WTC11 (cell line): ENCODE measurements around the gene EXOC6. TPM values are rescaled to one million over a fixed set of nuclear protein-coding genes. Genes with fewer than 3 reads are reported as not detected.

Experiments
- ATAC-seq: fragments of 200-7000 bp; cut with Tn5 transposase; 2 replicates; pipeline ENCODE4 v1.10.0; 2021; ENCODE audit warnings: mild to moderate bottlenecking, moderate library complexity
- CTCF ChIA-PET: fragments of 300-600 bp; sonication (Branson Sonifier 250); formaldehyde crosslinking; loops from one replicate; lab custom pipeline; 2021; ENCODE audit warnings: antibody characterized with exemption; lab: Charles Lee
- POLR2A ChIA-PET: fragments of 350-600 bp; sonication (Branson Sonifier 250); formaldehyde crosslinking; loops from one replicate; lab custom pipeline; 2021; ENCODE audit warnings: antibody characterized with exemption; lab: Charles Lee
- DNase-seq: peaks from one replicate; pipeline ENCODE4 v3.0.0; 2021; ENCODE audit warnings: low spot score
- H3K27ac Mint-ChIP-seq: 2 replicates; pipeline ENCODE4 v1.8.0; 2021; ENCODE audit warnings: mixed read lengths
- H3K27me3 Mint-ChIP-seq: 2 replicates; pipeline ENCODE4 v1.8.0; 2021; ENCODE audit warnings: low read depth, mild to moderate bottlenecking, moderate library complexity, mixed read lengths
- H3K36me3 Mint-ChIP-seq: 2 replicates; pipeline ENCODE4 v1.8.0; 2021; ENCODE audit warnings: mixed read lengths
- H3K4me1 Mint-ChIP-seq: 2 replicates; pipeline ENCODE4 v1.8.0; 2022; ENCODE audit warnings: mixed read lengths
- H3K4me3 Mint-ChIP-seq: 2 replicates; pipeline ENCODE4 v1.8.0; 2021; ENCODE audit warnings: mild to moderate bottlenecking, moderate library complexity, mixed read lengths
- H3K9me3 Mint-ChIP-seq: 2 replicates; pipeline ENCODE4 v1.8.0; 2021; ENCODE audit warnings: mixed read lengths
- ATF1 ChIP-seq: sonication (generic); formaldehyde crosslinking; IDR thresholded peaks from 2 replicates; pipeline ENCODE4 v1.8.1; 2023; ENCODE audit warnings: mild to moderate bottlenecking, moderate library complexity, missing genetic modification reagents
- CREB1 ChIP-seq: sonication (generic); formaldehyde crosslinking; IDR thresholded peaks from 2 replicates; pipeline ENCODE4 v1.8.0; 2023; ENCODE audit warnings: mild to moderate bottlenecking, missing genetic modification reagents
- FOXK1 ChIP-seq: sonication (generic); formaldehyde crosslinking; IDR thresholded peaks from 2 replicates; pipeline ENCODE4 v1.8.0; 2022; ENCODE audit warnings: mild to moderate bottlenecking, moderate library complexity, missing genetic modification reagents
- NR3C1 ChIP-seq: sonication (generic); formaldehyde crosslinking; conservative IDR thresholded peaks from 2 replicates; pipeline ENCODE4 v1.8.1; 2023; ENCODE audit warnings: low read depth, mild to moderate bottlenecking, missing genetic modification reagents
- SMAD4 ChIP-seq: sonication (generic); formaldehyde crosslinking; IDR thresholded peaks from 2 replicates; pipeline ENCODE4 v1.8.0; 2022; ENCODE audit warnings: mild to moderate bottlenecking, missing genetic modification reagents
- TEAD4 ChIP-seq: sonication (generic); formaldehyde crosslinking; IDR thresholded peaks from 2 replicates; pipeline ENCODE4 v1.8.0; 2022; ENCODE audit warnings: mild to moderate bottlenecking, missing genetic modification reagents
- TP53 ChIP-seq: sonication (generic); formaldehyde crosslinking; IDR thresholded peaks from 2 replicates; pipeline ENCODE4 v1.8.1; 2023; ENCODE audit warnings: mild to moderate bottlenecking, missing genetic modification reagents
- total RNA-seq: library from RNA; stranded (reverse); gene quantifications from 3 replicates; pipeline ENCODE4 v1.2.3, GENCODE V29; 2021
- TF ChIP-seq, protein P1 (sequence below): fragments of 250-450 bp; sonication (Bioruptor Pico); IDR thresholded peaks from 2 replicates; pipeline ENCODE4 v1.8.0; 2021; ENCODE audit warnings: mild to moderate bottlenecking
- TF ChIP-seq, protein P2 (sequence below): sonication (generic); formaldehyde crosslinking; IDR thresholded peaks from 2 replicates; pipeline ENCODE4 v1.8.1; 2022; ENCODE audit warnings: missing genetic modification reagents, borderline replicate concordance
- TF ChIP-seq, protein P3 (sequence below): sonication (generic); formaldehyde crosslinking; conservative IDR thresholded peaks from 2 replicates; pipeline ENCODE4 v1.8.1; 2022; ENCODE audit warnings: mild to moderate bottlenecking, missing genetic modification reagents
- TF ChIP-seq, protein P4 (sequence below): sonication (generic); formaldehyde crosslinking; IDR thresholded peaks from 2 replicates; pipeline ENCODE4 v1.8.0; 2022; ENCODE audit warnings: missing genetic modification reagents
- TF ChIP-seq, protein P5 (sequence below): sonication (generic); formaldehyde crosslinking; conservative IDR thresholded peaks from 2 replicates; pipeline ENCODE4 v1.8.1; 2023; ENCODE audit warnings: mild to moderate bottlenecking, low read depth, missing genetic modification reagents, moderate library complexity
- TF ChIP-seq, protein P6 (sequence below): sonication (generic); formaldehyde crosslinking; IDR thresholded peaks from 2 replicates; pipeline ENCODE4 v1.8.1; 2023; ENCODE audit warnings: mild to moderate bottlenecking, moderate library complexity, missing genetic modification reagents
- TF ChIP-seq, protein P7 (sequence below): fragments of 250-450 bp; sonication (Bioruptor Pico); IDR thresholded peaks from 2 replicates; pipeline ENCODE4 v1.9.0; 2021; ENCODE audit warnings: moderate library complexity, mild to moderate bottlenecking, inconsistent platforms, borderline replicate concordance

Gene EXOC6
- total RNA-seq, 1 experiment from 2014 or later, result 5.0 TPM

DNA sequence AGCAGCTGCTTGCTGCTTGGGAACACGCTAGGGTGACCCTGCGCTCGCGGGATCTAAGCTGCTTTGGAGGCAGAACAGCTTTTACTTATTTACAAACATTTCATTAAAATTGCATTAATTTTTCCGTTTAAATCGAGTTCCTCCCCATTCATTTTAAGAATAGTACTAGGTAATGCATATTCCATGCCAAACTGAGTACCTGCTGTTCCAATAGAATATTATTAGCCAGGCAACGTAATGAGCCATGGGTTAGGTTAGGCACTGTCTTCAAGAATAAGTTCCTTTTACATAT lies 860 bp downstream of the EXOC6 start (continued):
- TF ChIP-seq, protein P1, sequence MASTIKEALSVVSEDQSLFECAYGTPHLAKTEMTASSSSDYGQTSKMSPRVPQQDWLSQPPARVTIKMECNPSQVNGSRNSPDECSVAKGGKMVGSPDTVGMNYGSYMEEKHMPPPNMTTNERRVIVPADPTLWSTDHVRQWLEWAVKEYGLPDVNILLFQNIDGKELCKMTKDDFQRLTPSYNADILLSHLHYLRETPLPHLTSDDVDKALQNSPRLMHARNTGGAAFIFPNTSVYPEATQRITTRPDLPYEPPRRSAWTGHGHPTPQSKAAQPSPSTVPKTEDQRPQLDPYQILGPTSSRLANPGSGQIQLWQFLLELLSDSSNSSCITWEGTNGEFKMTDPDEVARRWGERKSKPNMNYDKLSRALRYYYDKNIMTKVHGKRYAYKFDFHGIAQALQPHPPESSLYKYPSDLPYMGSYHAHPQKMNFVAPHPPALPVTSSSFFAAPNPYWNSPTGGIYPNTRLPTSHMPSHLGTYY (CRISPR knock-in tag), result no peak
- TF ChIP-seq SMAD4 (CRISPR knock-in tag), result no peak

DNA sequence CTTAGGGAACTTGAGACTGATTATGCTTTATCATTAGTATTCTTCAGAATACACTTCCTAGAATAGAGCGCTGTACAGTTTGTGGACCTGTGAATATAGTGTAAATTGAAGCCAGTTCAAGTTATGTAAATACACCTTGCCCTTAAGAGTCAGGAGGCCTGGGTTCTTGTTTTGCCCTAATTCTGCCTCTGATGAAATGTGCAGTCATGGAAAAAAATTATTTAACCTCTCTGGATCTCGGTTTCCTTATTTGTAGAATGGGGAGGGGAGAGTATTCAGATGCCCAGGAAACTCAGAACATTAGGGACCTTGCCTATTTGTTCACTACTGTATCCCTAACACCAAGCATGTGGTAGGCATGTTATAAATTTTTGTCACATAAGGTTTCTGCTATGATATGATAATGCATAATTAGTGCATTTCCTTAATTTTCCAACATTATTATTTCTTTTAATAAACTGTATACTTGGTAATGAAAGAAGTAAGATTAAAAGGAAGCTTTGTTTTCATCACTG lies 1.3 kb downstream of the EXOC6 start:
- POLR2A ChIA-PET, result no interaction called here
- H3K4me1 Mint-ChIP-seq, result peaks cover 12% of the 10 kb centered on the region

More for the DNA sequence above, 1.3 kb downstream of the EXOC6 start:
- H3K27ac Mint-ChIP-seq, result no peak overlapping the region
- DNase-seq (no peak), ATAC-seq (no peak)
- H3K27me3 Mint-ChIP-seq, result peaks cover 58% of the 10 kb centered on the region
- H3K36me3 Mint-ChIP-seq, result no peaks in the 10 kb centered on the region
- TF ChIP-seq, protein P2, sequence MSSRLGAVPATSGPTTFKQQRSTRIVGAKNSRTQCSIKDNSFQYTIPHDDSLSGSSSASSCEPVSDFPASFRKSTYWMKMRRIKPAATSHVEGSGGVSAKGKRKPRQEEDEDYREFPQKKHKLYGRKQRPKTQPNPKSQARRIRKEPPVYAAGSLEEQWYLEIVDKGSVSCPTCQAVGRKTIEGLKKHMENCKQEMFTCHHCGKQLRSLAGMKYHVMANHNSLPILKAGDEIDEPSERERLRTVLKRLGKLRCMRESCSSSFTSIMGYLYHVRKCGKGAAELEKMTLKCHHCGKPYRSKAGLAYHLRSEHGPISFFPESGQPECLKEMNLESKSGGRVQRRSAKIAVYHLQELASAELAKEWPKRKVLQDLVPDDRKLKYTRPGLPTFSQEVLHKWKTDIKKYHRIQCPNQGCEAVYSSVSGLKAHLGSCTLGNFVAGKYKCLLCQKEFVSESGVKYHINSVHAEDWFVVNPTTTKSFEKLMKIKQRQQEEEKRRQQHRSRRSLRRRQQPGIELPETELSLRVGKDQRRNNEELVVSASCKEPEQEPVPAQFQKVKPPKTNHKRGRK (CRISPR knock-in tag), result no peak
- no peak for TF ChIP-seq FOXK1 (CRISPR knock-in tag)
- TF ChIP-seq TP53, result no peak
- TF ChIP-seq, protein P3, sequence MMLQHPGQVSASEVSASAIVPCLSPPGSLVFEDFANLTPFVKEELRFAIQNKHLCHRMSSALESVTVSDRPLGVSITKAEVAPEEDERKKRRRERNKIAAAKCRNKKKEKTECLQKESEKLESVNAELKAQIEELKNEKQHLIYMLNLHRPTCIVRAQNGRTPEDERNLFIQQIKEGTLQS (CRISPR knock-in tag), result no peak
- TF ChIP-seq NR3C1, result no peak
- no peak for TF ChIP-seq ATF1 (CRISPR knock-in tag)
- TF ChIP-seq CREB1 (CRISPR knock-in tag), result no peak
- TF ChIP-seq, protein P4, sequence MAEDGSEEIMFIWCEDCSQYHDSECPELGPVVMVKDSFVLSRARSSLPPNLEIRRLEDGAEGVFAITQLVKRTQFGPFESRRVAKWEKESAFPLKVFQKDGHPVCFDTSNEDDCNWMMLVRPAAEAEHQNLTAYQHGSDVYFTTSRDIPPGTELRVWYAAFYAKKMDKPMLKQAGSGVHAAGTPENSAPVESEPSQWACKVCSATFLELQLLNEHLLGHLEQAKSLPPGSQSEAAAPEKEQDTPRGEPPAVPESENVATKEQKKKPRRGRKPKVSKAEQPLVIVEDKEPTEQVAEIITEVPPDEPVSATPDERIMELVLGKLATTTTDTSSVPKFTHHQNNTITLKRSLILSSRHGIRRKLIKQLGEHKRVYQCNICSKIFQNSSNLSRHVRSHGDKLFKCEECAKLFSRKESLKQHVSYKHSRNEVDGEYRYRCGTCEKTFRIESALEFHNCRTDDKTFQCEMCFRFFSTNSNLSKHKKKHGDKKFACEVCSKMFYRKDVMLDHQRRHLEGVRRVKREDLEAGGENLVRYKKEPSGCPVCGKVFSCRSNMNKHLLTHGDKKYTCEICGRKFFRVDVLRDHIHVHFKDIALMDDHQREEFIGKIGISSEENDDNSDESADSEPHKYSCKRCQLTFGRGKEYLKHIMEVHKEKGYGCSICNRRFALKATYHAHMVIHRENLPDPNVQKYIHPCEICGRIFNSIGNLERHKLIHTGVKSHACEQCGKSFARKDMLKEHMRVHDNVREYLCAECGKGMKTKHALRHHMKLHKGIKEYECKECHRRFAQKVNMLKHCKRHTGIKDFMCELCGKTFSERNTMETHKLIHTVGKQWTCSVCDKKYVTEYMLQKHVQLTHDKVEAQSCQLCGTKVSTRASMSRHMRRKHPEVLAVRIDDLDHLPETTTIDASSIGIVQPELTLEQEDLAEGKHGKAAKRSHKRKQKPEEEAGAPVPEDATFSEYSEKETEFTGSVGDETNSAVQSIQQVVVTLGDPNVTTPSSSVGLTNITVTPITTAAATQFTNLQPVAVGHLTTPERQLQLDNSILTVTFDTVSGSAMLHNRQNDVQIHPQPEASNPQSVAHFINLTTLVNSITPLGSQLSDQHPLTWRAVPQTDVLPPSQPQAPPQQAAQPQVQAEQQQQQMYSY (CRISPR knock-in tag), result no peak
- TF ChIP-seq, protein P5, sequence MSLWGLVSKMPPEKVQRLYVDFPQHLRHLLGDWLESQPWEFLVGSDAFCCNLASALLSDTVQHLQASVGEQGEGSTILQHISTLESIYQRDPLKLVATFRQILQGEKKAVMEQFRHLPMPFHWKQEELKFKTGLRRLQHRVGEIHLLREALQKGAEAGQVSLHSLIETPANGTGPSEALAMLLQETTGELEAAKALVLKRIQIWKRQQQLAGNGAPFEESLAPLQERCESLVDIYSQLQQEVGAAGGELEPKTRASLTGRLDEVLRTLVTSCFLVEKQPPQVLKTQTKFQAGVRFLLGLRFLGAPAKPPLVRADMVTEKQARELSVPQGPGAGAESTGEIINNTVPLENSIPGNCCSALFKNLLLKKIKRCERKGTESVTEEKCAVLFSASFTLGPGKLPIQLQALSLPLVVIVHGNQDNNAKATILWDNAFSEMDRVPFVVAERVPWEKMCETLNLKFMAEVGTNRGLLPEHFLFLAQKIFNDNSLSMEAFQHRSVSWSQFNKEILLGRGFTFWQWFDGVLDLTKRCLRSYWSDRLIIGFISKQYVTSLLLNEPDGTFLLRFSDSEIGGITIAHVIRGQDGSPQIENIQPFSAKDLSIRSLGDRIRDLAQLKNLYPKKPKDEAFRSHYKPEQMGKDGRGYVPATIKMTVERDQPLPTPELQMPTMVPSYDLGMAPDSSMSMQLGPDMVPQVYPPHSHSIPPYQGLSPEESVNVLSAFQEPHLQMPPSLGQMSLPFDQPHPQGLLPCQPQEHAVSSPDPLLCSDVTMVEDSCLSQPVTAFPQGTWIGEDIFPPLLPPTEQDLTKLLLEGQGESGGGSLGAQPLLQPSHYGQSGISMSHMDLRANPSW (CRISPR knock-in tag), result no peak
- no peak for TF ChIP-seq TEAD4 (CRISPR knock-in tag)
- TF ChIP-seq, protein P6, sequence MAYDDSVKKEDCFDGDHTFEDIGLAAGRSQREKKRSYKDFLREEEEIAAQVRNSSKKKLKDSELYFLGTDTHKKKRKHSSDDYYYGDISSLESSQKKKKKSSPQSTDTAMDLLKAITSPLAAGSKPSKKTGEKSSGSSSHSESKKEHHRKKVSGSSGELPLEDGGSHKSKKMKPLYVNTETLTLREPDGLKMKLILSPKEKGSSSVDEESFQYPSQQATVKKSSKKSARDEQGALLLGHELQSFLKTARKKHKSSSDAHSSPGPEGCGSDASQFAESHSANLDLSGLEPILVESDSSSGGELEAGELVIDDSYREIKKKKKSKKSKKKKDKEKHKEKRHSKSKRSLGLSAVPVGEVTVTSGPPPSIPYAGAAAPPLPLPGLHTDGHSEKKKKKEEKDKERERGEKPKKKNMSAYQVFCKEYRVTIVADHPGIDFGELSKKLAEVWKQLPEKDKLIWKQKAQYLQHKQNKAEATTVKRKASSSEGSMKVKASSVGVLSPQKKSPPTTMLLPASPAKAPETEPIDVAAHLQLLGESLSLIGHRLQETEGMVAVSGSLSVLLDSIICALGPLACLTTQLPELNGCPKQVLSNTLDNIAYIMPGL, result no peak
- TF ChIP-seq, protein P7, sequence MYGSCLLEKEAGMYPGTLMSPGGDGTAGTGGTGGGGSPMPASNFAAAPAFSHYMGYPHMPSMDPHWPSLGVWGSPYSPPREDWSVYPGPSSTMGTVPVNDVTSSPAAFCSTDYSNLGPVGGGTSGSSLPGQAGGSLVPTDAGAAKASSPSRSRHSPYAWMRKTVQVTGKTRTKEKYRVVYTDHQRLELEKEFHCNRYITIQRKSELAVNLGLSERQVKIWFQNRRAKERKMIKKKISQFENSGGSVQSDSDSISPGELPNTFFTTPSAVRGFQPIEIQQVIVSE (CRISPR knock-in tag), result no peak
- CTCF ChIA-PET, result interaction anchor here (2.0 to 2.5 kb wide), 2 partner anchors 11 to 13 kb away, joined by 10 to 35 read pairs; no protein-coding TSS in a partner anchor
- H3K4me3 Mint-ChIP-seq, result peak overlapping the region; percentile 73
- H3K9me3 Mint-ChIP-seq, result peaks cover 15% of the 10 kb centered on the region
